Frontal cortex (tissue), 4 donors: ENCODE results near the gene USH1C. TPM values are rescaled to one million over a fixed set of nuclear protein-coding genes. Genes with fewer than 3 reads are reported as not detected.

ENCODE experiments used
- DNase-seq, 2 donors: peaks; one replicate each; pipeline ENCODE4 v3.0.0; 2012; ENCODE audit warnings: low spot score in 2 of 2
- FAIRE-seq: peaks from 2 replicates; lab custom pipeline; 2012; peaks lifted over from hg19 to GRCh38; lab: Jason Lieb, UNC
- total RNA-seq: library from RNA; depleted of rRNA; stranded (reverse); fragments of >200 nt; gene quantifications from one replicate; pipeline ENCODE4 v1.2.3, GENCODE V29; 2014
- donor health status: control.
- donor health status: control.
- donor health status: control.

Gene USH1C
- total RNA-seq: not detected

DNA sequence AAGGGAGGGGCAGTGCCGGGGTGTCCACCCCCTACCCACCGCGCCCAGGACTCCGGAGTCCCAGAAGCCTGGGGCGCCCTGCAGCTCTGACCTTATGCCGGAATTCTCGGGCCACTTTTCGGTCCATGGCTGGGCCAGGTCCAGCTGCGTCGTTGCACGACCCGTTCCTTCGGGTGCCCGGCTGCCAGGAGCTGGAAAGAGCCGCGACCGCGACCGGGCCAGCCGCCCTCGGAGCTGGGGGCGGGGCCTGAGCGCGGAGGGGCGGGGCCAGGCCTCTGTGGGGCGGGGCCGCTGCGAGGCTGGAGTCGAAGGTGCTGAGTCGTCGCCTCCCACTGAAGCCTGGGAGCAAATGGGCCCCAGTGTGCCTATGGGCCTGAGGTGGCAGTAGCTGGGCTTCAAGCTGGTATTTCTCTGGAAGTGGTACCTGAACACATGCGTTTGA lies at the start of gene USH1C:
Gene USH1C (minus strand): TSS at position 236 of the 442 bp plus-strand sequence. CDS start 109 bp downstream, at position 127.
- FAIRE-seq: no peak
- DNase-seq: peak in 1 of 2 donors; percentile 37

GRCh38 chr11:17593466-17594245 lies 49.4 kb upstream of the USH1C start:
- FAIRE-seq: no peak

DNA sequence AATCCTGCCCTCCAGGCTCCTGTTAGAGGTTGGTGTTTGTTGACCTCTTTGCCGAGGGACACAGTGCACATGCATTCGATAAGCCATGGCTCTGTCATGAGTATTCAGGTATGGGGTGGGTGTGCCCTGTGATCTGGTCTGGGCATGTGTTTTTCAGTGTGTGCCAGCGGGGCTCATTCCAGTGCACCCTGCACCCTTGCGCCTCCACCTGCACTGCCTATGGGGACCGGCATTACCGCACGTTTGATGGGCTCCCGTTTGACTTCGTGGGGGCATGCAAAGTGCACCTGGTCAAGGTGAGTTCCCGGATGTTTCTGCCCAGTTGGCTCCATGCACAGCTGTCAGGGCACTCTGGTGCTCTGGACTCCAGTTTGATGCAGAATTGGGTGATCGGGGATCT lies 47.1 kb upstream of the USH1C start:
- DNase-seq: no peak
- FAIRE-seq: no peak

More at GRCh38 chr11:17593466-17594245, 49.4 kb upstream of the USH1C start:
- no peak for DNase-seq

DNA sequence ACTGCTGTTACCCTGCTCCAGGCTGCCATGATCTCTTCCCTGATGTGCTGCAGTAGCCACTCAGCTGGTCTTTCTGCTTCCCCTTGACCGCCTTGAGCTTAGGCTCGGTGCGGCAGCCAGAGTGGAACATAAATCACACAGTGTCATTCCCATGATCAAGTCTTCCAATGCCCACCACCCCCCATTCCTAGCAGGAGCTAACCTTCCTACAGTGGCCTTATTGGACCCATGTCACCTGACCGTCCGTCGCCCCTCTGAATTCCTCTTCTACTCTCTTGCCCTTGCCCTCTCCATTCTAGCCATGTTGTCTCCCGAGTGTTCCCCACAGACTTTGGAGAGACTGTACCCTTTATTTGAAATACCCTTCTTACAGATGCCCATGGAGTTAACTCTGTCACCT lies 46.2 kb upstream of the USH1C start:
- FAIRE-seq (no peak), DNase-seq (no peak)

- FAIRE-seq (no peak), DNase-seq (no peak)
Observed at GRCh38 chr11:17588721-17589120, 44.5 kb upstream of the USH1C start.

DNA sequence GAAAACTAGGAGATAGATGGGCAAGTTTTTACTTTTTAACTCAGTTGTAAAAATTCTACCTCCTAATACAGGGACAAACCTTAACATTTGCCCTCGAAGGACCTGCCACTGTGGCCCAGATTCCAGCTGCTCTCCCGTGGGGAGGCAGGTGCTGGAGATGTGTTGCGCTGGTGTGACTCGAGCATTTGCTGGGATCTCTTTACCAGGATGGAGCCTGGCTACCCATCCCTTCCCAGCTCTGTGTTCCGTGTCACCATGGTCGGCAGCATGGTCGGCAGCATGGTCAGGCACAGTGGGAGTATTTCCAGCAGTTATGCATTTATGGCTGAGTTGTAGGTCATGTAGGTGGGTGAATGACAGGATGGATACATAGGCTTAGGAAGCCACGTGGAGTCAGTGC lies 44.0 kb upstream of the USH1C start:
- no peak for DNase-seq
- FAIRE-seq: no peak

GRCh38 chr11:17585911-17586695 lies 41.9 kb upstream of the USH1C start:
- FAIRE-seq: no peak
- DNase-seq: no peak

GRCh38 chr11:17581732-17582053 lies 37.5 kb upstream of the USH1C start:
- FAIRE-seq: no peak
- no peak for DNase-seq

GRCh38 chr11:17581036-17581731 lies 37.0 kb upstream of the USH1C start:
- no peak for DNase-seq
- no peak for FAIRE-seq

DNA sequence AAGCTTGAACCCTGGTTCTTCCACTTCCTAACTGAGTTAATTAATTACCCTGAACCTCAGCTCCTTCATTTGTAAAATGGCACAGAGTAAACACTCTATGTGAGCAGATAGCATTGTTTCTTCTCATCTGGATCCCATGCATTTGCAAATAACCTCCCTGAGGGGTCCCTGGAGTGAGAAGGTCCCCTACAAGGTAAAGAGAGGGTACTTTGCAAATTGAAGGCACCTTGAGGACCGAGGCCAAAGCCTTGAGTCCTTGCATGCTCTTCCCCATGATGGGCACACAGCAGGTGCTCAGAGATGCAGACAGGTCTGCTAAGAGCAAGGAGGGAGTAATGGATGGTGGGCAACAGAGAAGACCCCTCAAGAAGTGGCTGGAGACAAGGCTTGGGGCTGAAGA lies 36.1 kb upstream of the USH1C start:
- FAIRE-seq: no peak
- DNase-seq: no peak

DNA sequence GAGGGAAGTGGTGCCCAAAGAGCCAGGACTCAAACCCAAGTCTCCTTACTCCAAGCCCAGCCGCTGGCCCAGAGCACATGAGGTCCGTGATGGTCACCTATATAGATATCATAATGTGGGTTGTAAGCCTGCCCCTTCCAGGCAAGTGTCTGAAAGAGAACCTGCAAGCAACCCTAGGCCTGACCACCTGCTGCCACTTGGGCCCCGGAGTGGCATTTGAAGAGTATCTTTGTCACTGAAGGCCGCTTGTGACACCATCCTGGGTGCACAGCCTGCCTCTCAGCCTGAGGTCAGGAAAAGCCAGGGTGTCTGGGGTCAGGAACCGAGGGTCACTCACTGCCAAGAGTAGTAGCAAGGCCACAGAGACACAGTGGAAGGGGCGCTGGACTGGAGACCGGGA lies 35.2 kb upstream of the USH1C start:
- DNase-seq (no peak), FAIRE-seq (no peak)

DNA sequence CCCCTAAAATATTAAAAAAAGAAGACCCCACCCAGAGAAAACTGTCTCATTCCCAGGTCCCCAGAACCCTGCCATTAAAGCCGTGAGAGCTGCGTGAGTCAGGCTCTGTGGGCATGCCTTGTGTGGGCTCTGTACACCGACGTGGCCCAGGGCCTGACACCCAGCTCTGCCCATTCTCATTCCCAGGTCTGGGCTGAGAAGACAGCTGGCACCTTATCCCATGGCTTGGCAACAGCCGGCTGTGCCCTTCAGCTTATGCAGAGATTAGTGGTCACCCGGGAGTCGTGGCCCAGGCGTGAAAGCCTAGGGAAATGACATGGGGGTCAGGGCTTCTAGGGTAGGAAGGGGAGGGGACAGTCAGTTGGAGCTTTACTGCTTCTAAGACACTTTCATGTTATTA lies 34.7 kb upstream of the USH1C start:
- FAIRE-seq: no peak
- DNase-seq: no peak

DNA sequence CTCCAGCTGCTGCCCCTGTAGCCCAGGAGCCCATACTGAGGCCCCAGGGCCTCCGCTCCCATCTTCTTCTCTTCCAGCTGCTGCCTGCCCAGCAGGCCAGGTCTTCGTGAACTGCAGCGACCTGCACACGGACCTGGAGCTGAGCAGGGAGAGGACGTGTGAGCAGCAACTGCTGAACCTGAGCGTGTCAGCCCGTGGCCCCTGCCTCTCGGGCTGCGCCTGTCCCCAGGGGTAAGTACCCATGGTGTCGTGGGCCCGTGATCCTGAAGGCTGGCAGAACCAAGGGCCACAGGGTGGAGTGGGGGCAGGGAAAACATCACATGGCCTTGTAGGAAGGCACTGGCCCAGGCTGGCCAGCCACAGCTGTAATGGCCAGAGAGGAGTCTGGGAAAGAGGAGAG lies 34.1 kb upstream of the USH1C start:
- no peak for DNase-seq

DNA sequence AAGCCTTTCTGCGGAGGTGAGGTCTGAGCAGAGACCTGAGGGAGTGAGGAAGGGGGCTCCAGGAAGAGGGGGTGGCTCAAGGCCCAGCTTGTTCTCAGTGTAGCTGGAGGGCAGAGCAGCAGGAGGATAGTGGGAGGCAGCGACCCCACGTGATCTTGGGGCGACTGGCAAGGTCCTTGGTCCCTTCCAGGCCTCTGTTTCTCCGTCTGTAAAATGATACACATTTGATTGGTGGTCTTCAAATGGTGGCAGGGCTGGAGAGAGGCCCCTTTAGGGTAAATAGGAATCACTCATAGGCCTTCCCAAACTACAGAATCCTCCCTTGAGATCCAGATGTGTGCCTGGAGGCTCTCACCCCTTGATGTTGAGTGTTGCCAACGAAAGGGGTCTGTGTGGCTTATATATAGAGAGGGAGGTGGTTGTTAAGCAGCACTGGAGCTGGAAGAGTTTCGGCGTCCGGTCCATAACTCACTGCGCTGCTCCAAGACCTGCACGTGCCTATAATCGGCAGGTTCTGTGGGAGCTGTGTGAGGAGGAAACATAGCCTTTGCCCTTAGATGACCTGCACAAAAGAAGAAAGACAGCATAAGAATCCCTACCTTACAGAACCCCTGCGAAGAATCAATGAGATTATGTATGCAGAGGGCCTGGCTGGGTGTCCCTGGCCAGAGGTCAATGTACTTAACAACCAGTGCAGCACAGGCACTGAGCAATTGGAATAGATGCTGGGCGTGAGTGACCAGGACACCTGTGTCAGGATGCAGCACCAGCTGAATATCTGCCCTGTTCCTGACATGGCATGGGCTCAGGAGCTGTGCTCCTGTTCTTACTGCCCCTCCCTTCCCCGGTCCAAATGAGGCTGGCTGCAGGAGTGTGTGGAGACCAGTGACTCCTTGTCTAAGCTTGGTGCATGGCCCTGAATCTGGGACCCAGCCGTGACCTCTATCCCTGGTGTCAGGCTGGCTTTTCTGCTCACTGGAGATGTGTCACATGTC lies 31.5 kb upstream of the USH1C start:
- no peak for DNase-seq
- FAIRE-seq: no peak

More for the DNA sequence above, 34.1 kb upstream of the USH1C start:
- FAIRE-seq: no peak

- no peak for DNase-seq
- FAIRE-seq: no peak
Observed at GRCh38 chr11:17574141-17575091, 30.2 kb upstream of the USH1C start.

GRCh38 chr11:17573526-17573925 lies 29.3 kb upstream of the USH1C start:
- FAIRE-seq (no peak), DNase-seq (no peak)

DNA sequence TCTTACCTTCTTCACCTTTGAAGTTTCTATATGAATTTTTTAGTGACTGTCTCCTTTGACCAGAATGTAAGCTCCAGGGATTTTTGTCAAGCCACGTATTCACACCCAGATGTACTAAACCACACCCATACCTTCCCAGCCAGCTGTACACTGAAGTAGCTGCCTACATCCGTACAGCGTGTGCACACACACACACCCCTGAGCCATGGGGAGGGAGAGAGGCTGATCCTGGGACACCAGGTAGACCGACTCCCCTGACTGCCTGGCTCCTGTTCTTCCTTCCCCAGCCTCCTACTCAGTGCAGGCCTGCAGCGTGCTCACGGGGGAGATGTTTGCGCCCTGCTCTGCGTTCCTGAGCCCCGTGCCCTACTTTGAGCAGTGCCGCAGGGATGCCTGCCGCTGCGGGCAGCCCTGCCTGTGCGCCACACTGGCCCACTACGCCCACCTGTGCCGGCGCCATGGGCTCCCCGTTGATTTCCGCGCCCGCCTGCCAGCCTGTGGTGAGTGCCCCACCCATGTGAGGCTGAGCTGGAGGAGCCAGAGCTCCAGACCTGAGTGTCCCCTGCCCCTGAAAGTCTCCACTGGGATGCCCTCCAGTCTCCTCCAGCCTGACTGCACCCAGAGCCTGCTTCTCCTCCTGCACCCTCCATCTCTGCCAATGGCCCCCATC lies 28.7 kb upstream of the USH1C start:
- FAIRE-seq (no peak), DNase-seq (no peak)

- no peak for DNase-seq
- no peak for FAIRE-seq
Observed at GRCh38 chr11:17572359-17572690, 28.1 kb upstream of the USH1C start.
